Large intestine (tissue), 12 donors: ENCODE data around the gene POLE4. TPM values are rescaled to one million over a fixed set of nuclear protein-coding genes. Genes with fewer than 3 reads are reported as not detected.
A peak's percentile ranks its signal among the peaks of the same experiment; 100 is the strongest.

Experiments
- DNase-seq, 2 donors: peaks; one replicate each; pipeline versions ENCODE4 v3.0.0 to v3.0.0-alpha.2; 2013
- H3K27ac ChIP-seq: one replicate; pipeline ENCODE4 v1.5.1; 2013; ENCODE audit warnings: low read length
- H3K27me3 ChIP-seq: 2 replicates; pipeline ENCODE4 v1.6.1; 2013; ENCODE audit warnings: low read length; ENCODE audit not compliant: control insufficient read depth, insufficient read depth
- H3K36me3 ChIP-seq: 2 replicates; pipeline ENCODE4 v1.6.1; 2013; ENCODE audit warnings: low read length; ENCODE audit not compliant: control insufficient read depth, insufficient read depth
- H3K4me1 ChIP-seq: one replicate; pipeline ENCODE4 v1.6.1; 2013; ENCODE audit warnings: low read length; ENCODE audit not compliant: control insufficient read depth, insufficient read depth
- H3K4me3 ChIP-seq: one replicate; pipeline ENCODE4 v1.5.1; 2013; ENCODE audit warnings: low read length
- H3K9me3 ChIP-seq: one replicate; pipeline ENCODE4 v1.6.1; 2013; ENCODE audit warnings: mild to moderate bottlenecking, low read depth, low read length, moderate library complexity; ENCODE audit not compliant: control insufficient read depth
- WGBS: methylation state at CpG from one replicate; pipeline ENCODE4 v1.1.5; 2013; ENCODE audit warnings: low lambda C conversion rate; ENCODE audit not compliant: insufficient coverage; 5-methylcytosine and 5-hydroxymethylcytosine counted together
- long read RNA-seq, 11 donors: transcript quantifications; one replicate each; lab custom pipeline, GENCODE V29; 2026
- polyA plus RNA-seq: library from polyadenylated mRNA; unstranded; fragments of 120-200 nt; gene quantifications from one replicate; pipeline ENCODE4 v1.2.1, GENCODE V29; 2013

POLE4 gene
- polyA plus RNA-seq: 70.7 TPM
- long read RNA-seq, donor 1, transcript POLE4-205 (4 exons, 1,248 nt): major isoform, 37 of 42 reads
- long read RNA-seq, donor 1, partial matches to known transcripts: 0 of 42 reads
- long read RNA-seq, donor 1, other reads (novel, unspliced or antisense): 0 of 42 reads
- long read RNA-seq, donor 2, transcript POLE4-205 (4 exons, 1,248 nt): major isoform, 69 of 76 reads
- long read RNA-seq, donor 2, partial matches to known transcripts: 6 of 76 reads
- long read RNA-seq, donor 2, other reads (novel, unspliced or antisense): 0 of 76 reads
- long read RNA-seq, donor 3: 0 reads
- long read RNA-seq, donor 4, transcript POLE4-205 (4 exons, 1,248 nt): major isoform, 18 of 19 reads
- long read RNA-seq, donor 4, partial matches to known transcripts: 0 of 19 reads
- long read RNA-seq, donor 4, other reads (novel, unspliced or antisense): 0 of 19 reads
- long read RNA-seq, donor 5, transcript POLE4-205 (4 exons, 1,248 nt): major isoform, 32 of 32 reads
- long read RNA-seq, donor 5, partial matches to known transcripts: 0 of 32 reads
- long read RNA-seq, donor 5, other reads (novel, unspliced or antisense): 0 of 32 reads
- long read RNA-seq, donor 6, transcript POLE4-205 (4 exons, 1,248 nt): major isoform, 39 of 39 reads
- long read RNA-seq, donor 6, partial matches to known transcripts: 0 of 39 reads
- long read RNA-seq, donor 6, other reads (novel, unspliced or antisense): 0 of 39 reads
- long read RNA-seq, donor 7, transcript POLE4-205 (4 exons, 1,248 nt): major isoform, 22 of 25 reads
- long read RNA-seq, donor 7, partial matches to known transcripts: 0 of 25 reads
- long read RNA-seq, donor 7, other reads (novel, unspliced or antisense): 0 of 25 reads
- long read RNA-seq, donor 8, transcript POLE4-205 (4 exons, 1,248 nt): major isoform, 79 of 93 reads
- long read RNA-seq, donor 8, partial matches to known transcripts: 10 of 93 reads
- long read RNA-seq, donor 8, other reads (novel, unspliced or antisense): 0 of 93 reads
- long read RNA-seq, donor 9, transcript POLE4-205 (4 exons, 1,248 nt): major isoform, 79 of 89 reads
- long read RNA-seq, donor 9, partial matches to known transcripts: 7 of 89 reads
- long read RNA-seq, donor 9, other reads (novel, unspliced or antisense): 0 of 89 reads
- long read RNA-seq, donor 10, transcript POLE4-203 (4 exons, 528 nt): minor isoform, 5 of 58 reads
- long read RNA-seq, donor 10, transcript POLE4-205 (4 exons, 1,248 nt): major isoform, 47 of 58 reads
- long read RNA-seq, donor 10, partial matches to known transcripts: 6 of 58 reads
- long read RNA-seq, donor 10, other reads (novel, unspliced or antisense): 0 of 58 reads
- long read RNA-seq, donor 11, transcript POLE4-203 (4 exons, 528 nt): minor isoform, 5 of 68 reads
- long read RNA-seq, donor 11, transcript POLE4-205 (4 exons, 1,248 nt): major isoform, 61 of 68 reads
- long read RNA-seq, donor 11, partial matches to known transcripts: 0 of 68 reads
- long read RNA-seq, donor 11, other reads (novel, unspliced or antisense): 0 of 68 reads

GRCh38 chr2:74958274-74959105 is at the start of gene POLE4:
Gene POLE4, plus strand, starts transcription at chr2:74958643. Its CDS starts 37 bp downstream, at chr2:74958680.
- peaks cover 7% of the 10 kb centered on the region for H3K9me3 ChIP-seq
- peak within 1 kb of the TSS; percentile 67 for H3K4me3 ChIP-seq
- no CpG with 5 or more reads among the region's 81 CpGs for WGBS
- H3K4me1 ChIP-seq: peaks cover 6% of the 10 kb centered on the region
- peak; percentile 90 to 96 for DNase-seq
- peak within 1 kb of the TSS; percentile 87 for H3K27ac ChIP-seq
- H3K36me3 ChIP-seq: peaks cover 6% of the 10 kb centered on the region
- H3K27me3 ChIP-seq: no peaks in the 10 kb centered on the region

GRCh38 chr2:74908748-74909444 is 49.5 kb upstream of the POLE4 start:
- no peaks in the 10 kb centered on the region for H3K4me1 ChIP-seq
- H3K9me3 ChIP-seq: no peaks in the 10 kb centered on the region
- H3K36me3 ChIP-seq: no peaks in the 10 kb centered on the region
- peak in 1 of 2 donors; percentile 34 for DNase-seq
- no peak overlapping the region for H3K4me3 ChIP-seq
- 0% methylated on average over 1 of the region's 31 CpGs for WGBS
- H3K27me3 ChIP-seq: peaks cover 8% of the 10 kb centered on the region
- no peak overlapping the region for H3K27ac ChIP-seq

- H3K27me3 ChIP-seq: peaks cover 8% of the 10 kb centered on the region
- H3K36me3 ChIP-seq: no peaks in the 10 kb centered on the region
- DNase-seq: no peak
- H3K4me3 ChIP-seq: no peak overlapping the region
- no peaks in the 10 kb centered on the region for H3K4me1 ChIP-seq
- H3K9me3 ChIP-seq: no peaks in the 10 kb centered on the region
- H3K27ac ChIP-seq: no peak overlapping the region
- WGBS: no CpG with 5 or more reads among the region's 1 CpG
These were observed 48.2 kb upstream of the POLE4 start for GRCh38 chr2:74910245-74910644.

GRCh38 chr2:74911061-74911460 is 47.4 kb upstream of the POLE4 start:
- H3K4me1 ChIP-seq: no peaks in the 10 kb centered on the region
- no peak overlapping the region for H3K4me3 ChIP-seq
- H3K27ac ChIP-seq: no peak overlapping the region
- DNase-seq: no peak
- peaks cover 8% of the 10 kb centered on the region for H3K27me3 ChIP-seq
- H3K9me3 ChIP-seq: no peaks in the 10 kb centered on the region
- H3K36me3 ChIP-seq: no peaks in the 10 kb centered on the region
- WGBS: no CpG with 5 or more reads among the region's 4 CpGs

- H3K4me1 ChIP-seq: peaks cover 16% of the 10 kb centered on the region
- H3K36me3 ChIP-seq: no peaks in the 10 kb centered on the region
- no CpG with 5 or more reads among the region's 4 CpGs for WGBS
- H3K27me3 ChIP-seq: no peaks in the 10 kb centered on the region
- no peak overlapping the region for H3K4me3 ChIP-seq
- DNase-seq: no peak
- no peak overlapping the region for H3K27ac ChIP-seq
- H3K9me3 ChIP-seq: peaks cover 4% of the 10 kb centered on the region
These were observed 42.7 kb upstream of the POLE4 start for GRCh38 chr2:74915743-74916142.

GRCh38 chr2:74916394-74916793 is 42.0 kb upstream of the POLE4 start:
- 74% methylated on average over 2 of the region's 2 CpGs for WGBS
- DNase-seq: no peak
- Histone ChIP-seq H3K4me3 (no peak overlapping the region), H3K36me3 (no peaks in the 10 kb centered on the region), H3K9me3 (peaks cover 4% of the 10 kb centered on the region), H3K4me1 (peaks cover 16% of the 10 kb centered on the region), H3K27me3 (no peaks in the 10 kb centered on the region), H3K27ac (no peak overlapping the region)

GRCh38 chr2:74917702-74918619 is 40.5 kb upstream of the POLE4 start:
- 54% methylated on average over 8 of the region's 20 CpGs for WGBS

DNA sequence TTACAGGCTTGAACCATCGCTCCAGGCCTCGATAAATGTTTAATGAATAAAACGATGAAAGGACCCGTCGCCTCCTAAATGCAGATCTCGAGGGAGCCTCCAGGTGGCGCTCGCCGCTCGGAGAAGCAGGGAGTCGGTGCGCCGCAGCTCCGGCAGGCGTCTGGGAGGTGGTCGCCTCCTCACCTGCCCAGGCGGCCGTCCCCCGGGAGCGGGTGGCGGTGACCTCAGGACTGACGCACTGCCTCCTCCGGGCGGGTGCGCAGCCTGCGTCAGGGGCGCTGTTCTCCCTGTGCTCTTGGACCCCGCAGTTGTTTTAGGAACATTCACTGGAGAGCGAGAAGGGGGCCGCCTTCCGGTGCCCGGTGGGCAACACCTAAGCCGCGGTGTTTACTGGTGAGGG is 38.6 kb upstream of the POLE4 start:
- Histone ChIP-seq H3K4me3 (peak overlapping the region; percentile 60), H3K9me3 (peaks cover 4% of the 10 kb centered on the region), H3K4me1 (peaks cover 16% of the 10 kb centered on the region), H3K27me3 (no peaks in the 10 kb centered on the region), H3K27ac (no peak overlapping the region), H3K36me3 (no peaks in the 10 kb centered on the region)
- peak; percentile 54 to 67 for DNase-seq
- WGBS: no CpG with 5 or more reads among the region's 34 CpGs

More at GRCh38 chr2:74917702-74918619, 40.5 kb upstream of the POLE4 start:
- H3K4me3 ChIP-seq: no peak overlapping the region
- H3K9me3 ChIP-seq: peaks cover 4% of the 10 kb centered on the region
- DNase-seq: peak; percentile 93 to 95
- H3K36me3 ChIP-seq: no peaks in the 10 kb centered on the region
- peak overlapping the region; percentile 81 for H3K27ac ChIP-seq
- H3K27me3 ChIP-seq: no peaks in the 10 kb centered on the region
- peaks cover 16% of the 10 kb centered on the region for H3K4me1 ChIP-seq
